Right forelimb (tissue), 1 donor: ENCODE measurements around the gene EZR.
A peak's percentile ranks its signal among the peaks of the same experiment; 100 is the strongest.

Source experiments
- DNase-seq: peaks from one replicate; pipeline ENCODE4 v3.0.0-alpha.2; 2018

The EZR gene

DNA sequence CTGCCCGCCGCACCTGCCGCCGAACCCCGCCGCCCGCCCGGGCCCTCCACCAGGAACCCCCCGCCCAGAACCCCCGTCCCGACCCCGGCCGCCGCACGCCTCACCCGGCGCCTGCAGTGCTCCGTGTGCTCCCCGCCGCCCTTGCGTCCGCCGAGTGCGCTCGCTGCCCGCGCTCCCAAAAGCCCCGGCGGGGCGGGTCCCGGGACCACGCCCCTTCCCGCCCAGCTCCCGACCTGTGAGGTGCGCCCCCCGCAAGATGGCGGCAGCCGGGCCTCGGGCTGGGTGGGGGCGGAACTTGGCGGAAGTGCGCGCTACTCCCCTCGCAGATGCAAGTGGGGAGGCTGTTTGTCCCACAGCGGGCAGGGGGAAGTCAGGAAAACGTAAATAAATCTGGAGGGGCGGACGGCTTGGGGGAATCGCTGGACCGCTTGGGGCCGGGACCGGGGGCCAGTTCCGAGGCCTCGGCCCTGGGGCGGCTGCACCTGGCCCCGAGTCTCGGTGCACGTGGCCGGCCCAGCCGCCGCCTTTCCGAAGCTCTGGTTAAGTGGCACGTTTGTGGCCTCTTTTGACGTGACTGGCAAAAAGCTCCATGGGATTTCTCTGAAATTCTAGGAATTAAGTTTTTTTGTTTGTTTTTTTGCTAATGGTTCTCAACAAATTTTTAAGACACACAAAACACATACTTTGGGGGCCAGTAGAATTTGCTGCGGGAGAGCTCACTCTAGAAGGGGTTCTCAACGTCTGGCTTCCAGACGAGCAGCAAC, at the start of gene EZR:
Gene EZR, minus strand, starts transcription at position 156 of the 764 bp plus-strand sequence. CDS start 1,275 bp downstream, outside the sequence.
- DNase-seq: peak; percentile 84

DNA sequence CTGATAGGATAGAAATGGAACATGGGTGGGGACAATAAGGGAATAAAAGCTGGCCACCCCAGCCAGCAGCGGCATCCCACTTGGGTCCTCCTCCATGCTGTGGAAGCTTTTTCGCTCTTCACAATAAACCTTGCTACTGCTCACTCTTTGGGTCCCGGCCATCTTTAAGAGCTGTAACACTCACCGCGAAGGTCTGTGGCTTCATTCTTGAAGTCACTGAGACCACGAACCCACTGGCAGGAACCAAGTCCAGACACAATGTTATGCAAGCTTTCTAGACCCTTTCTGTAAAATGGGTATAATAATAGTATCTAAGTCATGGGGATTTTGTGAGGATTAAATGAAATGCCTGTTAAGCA, 48.9 kb upstream of the EZR start:
- DNase-seq: no peak

DNA sequence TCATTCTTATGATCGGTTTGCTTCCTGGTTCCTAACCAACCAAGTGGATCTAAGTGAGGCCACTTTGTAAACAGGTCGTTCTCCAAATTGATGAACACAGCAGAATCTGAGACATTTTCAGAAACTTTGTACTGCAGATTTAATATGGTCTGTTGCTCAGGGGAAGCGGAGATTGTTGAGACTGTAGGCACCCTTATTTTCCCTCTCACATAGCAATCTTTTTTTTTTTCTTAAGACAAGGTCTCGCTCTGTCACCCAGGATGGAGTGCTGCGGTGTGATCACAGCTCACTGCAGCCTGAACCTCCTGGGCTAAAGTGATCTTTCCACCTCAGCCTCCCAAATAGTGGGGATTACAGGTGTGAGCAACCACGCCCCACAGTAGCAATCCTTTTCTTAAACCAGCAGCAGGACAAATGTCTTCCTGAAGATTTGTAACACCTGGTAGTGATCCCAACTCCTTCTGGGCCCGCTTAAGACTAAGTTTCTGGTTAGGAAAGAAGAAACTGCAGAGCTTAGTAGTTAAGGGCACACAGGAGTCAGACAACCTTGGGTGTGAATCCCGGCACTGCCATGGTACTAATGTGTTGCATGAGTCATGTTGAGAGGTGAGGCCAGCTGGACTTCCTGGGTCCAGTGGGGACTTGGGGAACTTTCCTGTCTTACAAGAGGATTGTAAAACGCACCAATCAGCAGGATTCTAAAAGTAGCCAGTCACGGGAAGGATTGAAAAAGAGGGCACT, 48.4 kb upstream of the EZR start:
- DNase-seq: no peak

DNA sequence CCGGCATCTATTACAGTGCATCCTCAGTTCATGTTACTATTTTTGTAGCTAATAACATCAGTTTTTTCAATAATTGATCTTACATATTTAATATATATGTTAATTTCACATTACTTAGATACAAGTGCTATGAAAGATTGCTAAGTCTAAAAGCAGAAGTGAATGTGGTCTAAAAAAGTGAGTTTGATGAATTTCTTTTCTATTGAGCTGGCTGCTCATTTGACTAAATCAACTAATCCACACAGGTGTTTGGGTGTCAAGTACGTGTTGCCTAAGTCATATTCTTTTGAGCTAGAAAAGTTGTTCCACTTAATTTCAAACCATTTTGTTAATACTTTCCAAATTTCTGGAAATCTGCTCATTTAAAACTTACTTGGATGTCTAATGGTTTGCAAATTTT, 46.6 kb upstream of the EZR start:
- no peak for DNase-seq

DNA sequence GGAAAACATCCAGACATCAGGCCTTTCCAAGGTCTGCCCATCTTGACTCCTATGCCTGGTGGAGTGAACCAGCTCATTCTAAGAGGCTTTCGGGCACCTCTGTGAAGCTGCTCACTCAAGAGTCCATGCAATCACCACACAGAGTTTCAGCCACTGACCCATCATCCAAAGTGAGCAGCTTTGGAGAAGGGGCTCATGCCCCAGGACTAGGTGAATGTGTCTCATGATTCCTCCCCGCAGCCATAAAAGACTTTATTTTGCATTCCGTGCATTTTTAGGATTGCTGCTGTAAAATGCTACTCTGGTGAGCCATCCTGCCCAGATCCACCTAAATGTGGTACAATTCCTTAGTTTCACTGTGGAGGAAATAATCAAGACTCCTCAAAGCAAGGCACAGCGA, 44.5 kb upstream of the EZR start:
- no peak for DNase-seq

DNA sequence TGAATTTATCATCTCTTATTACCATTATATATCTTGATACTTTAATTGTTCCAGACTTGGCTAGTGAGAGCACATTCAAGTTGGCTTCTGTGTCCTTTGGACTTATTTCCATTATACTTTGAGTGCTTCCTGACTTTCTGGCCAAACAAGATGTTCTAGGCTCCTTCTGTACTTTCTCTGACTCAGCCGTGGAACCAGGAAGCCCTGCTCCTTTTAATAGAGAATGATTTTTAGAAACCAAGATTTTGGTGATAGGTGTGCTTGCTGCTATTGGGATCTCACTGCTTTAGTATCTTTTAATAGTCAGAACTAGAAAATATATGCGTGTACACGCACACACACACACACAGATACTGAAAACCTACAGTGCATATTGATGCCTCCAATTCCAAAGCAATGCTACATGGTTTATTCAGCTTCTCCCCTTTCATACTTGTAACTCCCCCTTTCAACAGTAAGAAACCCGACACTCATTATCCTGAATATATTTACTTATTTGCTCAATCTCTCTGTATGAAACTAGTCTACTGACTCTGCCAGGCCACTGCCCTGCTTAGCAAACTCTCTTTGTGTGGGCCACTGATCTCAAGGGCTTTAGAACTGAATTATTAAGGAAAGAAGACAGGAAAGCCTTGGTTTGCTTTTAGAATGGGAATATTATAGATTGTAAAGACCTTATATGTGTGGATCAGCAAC, 42.7 kb upstream of the EZR start:
- no peak for DNase-seq

DNA sequence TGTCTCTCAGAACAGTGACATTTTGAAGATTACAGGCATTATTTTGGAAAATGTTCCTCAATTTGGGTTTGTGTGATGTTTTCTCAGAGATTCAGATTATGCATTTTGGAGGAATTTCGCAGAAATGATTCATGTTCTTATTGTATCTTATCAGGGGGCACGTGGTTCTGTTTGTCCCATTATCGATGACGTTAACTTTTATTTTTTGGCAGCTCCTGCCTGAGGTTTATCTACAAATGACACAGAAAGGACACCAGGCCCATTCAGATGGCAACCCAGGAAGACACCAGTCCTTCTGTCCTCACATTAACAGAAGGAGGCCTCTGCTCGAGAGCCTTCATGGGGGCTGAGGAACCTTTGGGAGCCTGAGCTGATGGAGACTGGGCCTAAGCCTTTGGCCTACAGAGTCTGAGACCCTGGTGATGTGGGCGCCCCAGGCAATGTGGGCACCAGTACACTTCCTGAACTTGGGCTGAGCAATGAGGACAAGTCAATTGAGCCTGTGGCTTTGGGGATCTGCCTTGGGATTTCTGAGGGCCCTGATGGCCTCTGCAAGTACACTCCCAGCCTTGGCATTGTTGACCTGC, 41.2 kb upstream of the EZR start:
- DNase-seq: no peak

DNA sequence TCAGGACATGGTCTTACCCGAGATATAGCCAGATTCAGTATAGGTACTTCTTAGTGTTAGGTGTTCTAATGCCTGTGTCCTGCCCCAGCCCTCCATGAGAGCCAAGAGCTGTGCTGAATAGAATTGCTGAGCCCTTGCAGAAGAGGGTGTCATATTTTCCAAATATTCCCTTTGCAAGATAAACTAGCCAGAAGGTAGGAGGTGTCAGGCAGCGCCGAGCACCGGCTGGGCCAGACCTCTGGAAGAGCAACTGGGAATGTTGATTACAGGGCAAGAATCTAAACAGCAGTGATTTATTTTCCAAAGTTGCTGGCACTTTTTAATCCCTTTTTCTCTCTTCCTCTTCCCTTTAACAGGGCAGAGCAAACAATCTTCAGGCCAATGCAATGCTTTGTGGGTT, 37.1 kb upstream of the EZR start:
- no peak for DNase-seq

DNA sequence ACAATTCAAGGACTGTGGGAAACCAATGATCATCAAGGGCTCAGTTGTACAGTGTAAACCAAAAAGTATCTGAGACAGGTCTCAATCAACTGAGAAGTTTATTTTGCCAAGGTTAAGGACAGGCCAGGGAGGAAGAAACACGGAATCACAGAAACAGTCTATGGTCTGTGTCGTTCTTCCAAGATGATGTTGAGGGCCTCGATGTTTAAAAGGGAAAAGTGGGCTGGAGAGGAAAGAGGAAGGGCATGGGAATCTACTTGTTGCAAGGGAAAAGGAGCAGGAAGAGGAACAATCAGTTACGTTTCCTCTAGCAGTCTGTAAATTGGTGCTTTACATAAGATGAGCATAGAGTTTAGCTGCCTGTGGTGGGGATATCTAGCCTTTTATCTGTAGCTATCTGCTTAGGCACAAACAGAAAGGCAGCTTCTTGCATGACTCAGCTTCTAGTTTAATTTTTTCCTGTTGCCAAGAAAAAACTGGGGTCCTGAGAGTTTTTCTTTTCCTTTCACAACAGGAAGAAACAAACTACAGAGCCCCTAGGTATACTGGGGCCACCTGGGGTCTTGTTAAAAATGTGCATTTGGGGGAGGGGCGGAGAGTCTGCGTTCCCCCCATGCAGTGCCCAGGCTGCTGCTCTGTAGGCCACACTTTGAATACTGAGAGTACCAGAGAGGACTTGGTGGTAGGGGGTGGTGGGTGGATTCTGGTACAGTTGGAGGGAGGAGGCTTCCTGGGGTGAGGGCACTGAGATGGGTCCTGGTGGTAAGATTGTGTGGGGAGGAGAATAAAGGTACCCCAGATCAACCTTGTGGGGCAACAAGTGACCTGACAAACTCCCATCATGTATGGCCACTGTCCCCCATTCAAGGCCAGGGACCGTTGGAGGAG, 35.3 kb upstream of the EZR start:
- DNase-seq: no peak

DNA sequence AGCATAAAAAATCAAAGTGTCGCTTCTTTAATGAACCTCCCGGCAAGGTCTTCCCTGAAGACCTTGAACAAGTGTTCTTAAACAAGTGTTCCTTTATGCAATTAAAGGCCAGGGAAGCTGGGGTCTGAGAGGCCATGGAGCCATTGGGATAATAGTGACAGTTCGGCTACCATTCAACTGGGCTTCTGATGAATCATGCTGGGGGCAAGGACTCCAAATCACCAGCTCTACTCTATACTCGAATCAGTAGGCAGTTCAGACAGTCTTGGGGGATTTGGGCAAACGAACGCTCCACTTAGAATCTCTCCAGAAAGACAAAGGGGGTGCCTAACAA, 34.7 kb upstream of the EZR start:
- DNase-seq: no peak

DNA sequence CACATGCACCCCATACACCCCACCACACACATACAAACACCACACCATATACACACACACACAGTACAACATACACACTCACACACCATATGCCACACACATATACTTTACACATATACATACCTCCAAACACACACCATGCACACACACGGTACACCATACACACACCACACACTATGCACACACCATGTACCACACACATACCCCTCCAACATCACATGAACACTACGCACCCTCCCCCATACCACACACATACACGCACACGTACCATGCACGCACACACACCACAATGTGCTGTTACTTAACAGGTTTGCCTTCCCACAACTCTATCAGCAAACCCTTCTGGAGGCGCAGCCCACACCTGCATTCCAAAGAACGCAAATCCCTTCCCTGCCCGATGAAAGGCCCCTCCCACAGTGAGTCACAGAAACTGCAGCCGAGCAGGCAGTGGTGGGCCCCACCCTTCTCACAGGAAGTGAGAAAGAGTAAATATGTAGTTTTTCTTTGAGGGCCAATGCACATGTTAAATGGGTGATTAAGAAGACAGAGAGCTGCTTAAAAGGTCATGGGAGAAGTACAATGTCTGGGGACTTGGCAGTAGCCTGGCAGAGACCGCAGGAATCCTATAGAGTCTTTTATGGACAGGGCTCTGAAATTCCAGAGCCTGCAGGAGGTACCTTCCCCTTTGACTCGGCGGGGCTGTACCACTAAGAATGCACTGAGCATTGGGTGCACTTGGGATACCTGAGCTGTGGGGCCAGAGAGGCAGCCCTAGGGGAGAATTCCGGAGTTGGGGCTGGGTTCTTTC, 34.1 kb upstream of the EZR start:
- DNase-seq: peak; percentile 62

DNA sequence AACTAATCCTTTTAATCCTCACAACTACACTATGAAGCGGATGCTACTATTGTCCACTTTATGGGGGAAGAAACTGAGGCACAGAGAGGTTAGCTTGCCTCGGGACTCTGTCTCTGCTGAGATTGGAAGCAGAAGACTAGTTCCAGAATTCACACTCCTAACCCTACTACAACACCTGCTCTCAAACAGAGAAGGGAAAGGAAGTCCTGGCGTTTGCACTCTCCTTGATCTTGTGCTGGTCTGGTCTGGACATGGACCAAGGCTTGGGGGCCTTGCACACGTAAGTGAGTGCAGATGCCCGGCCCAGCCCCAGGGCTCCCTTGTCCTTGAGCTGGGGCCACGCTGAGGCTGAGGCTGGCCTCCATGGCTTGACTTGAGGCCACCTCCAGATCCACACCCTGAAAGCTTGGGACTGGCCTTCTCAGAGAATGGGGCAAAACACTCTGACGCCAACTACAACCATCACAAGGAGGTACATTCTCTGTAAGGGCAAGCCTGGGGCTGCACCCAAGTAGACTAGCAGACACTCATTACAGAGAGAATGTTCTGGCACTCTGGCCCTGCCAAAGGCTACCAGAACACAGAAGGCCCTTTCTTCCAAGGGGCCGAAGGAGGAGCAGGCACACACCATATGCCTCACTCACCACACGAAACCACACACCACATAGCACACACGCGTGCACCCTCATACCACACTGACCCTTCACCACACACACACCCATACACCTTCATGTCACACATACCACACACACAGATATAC, 33.3 kb upstream of the EZR start:
- DNase-seq: no peak

DNA sequence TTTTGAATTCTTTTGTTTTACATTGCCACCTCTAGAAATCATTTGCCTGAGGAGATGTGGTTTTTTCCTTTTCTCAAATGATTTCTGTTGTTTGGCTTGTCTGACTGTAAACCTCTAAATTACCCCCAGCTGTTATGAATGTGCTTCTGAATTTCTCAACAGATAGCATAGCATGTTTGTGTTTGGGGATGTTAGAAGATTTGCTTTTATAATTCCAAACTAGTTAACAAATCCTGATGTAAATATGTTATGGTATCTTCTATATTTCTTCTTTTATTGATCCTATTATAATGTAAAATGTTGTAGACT, 31.6 kb upstream of the EZR start:
- no peak for DNase-seq

DNA sequence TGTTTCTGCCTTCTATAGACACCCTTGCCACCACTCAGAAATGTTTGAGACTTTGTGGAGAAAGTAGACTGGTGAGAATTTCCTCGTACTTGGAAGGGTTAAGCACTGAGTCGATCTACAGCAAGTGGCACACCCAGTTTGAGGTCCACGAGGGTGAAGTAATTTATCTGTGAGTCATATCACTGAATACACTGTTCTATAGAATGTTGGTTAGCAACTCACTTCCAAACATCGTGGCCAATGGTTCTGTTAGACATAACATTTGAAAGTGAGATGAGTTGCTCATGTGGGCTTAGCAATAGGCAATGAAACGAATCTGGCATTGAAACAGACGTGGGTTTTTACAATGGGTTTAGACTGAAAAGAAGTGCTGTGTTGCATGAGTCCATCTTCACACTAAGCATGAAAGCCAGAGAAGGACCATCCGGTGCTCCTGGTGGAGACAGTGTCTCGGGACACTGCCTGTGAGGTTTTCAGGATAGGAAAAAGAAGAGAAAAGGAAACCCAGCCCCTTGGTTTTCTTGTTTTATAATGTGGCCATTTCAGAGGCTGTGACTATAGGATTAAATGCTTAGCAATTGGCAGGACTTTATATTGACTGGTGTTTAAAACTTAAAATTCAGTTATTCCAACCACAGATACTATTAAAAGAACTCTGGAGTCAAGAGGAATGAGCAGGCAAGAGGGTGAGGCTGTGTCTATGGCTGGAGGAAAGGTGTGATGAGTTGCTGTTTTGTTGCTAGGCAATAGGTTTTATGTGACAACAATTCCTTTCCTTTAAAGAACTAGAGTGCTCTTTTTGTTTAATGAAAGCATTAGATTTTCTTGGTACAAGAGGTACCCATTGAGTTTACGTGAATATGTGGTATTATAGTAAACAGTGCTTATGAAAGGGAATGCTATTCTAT, 31.0 kb upstream of the EZR start:
- no peak for DNase-seq

DNA sequence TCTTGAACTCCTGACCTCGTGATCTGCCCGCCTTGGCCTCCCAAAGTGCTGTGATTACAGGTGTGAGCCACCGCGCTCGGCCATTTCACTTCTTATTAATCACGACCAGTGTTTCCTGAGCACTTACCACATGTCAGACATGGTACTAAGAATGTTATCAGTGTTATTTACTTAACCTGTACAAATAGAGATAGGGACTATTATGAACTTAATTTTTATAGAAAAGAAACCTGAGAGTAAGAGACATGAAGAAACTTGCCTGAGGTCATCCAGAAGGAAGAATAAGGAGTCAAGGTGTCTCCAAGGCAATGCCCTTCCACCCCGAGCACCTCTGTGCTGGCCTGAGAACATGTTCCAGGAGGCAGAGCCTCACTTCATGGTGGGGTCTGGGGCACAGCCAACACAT, 29.3 kb upstream of the EZR start:
- DNase-seq: no peak

DNA sequence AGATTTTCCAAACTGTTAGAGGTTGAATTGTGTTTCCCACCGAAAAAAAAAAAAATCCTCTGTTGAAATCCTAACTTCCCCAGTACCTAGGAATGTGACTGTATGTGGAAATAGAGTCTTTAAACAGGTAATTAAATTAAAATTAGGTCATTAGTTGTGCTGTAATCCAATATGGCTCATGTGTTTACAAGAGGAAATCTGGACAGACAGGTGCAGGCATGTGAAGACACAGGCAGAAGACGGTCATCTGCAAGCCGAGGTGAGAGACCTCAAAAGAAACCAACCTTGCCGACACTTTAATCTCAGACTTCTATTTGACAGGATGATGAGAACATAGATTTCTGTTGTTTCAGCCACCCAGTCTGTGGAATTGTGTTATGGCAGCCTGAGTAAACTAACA, 28.6 kb upstream of the EZR start:
- no peak for DNase-seq

DNA sequence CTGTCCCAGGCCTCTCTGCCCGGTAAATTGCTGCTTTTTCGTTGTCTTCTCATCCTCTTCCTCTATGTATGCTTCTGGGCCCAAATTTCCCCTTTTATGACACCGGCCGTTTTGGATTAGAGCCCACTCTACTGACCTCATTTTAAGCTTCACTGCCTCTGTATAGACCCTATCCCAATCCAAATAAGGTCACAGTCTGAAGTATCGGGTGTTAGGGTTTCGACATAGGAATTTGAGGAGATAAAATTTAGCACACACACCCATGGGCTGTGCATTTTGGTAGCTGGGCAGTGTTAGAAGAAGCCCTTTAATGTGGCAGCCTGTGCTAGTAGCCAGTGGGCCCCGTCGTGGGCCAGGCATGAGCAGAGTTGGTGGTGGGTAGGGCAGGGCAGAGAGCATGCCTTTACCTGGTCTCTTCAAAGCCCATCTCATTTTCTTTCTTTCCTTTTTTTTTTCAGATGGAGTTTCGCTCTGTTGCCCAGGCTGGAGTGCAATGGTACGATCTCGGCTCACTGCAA, 27.9 kb upstream of the EZR start:
- DNase-seq: no peak

DNA sequence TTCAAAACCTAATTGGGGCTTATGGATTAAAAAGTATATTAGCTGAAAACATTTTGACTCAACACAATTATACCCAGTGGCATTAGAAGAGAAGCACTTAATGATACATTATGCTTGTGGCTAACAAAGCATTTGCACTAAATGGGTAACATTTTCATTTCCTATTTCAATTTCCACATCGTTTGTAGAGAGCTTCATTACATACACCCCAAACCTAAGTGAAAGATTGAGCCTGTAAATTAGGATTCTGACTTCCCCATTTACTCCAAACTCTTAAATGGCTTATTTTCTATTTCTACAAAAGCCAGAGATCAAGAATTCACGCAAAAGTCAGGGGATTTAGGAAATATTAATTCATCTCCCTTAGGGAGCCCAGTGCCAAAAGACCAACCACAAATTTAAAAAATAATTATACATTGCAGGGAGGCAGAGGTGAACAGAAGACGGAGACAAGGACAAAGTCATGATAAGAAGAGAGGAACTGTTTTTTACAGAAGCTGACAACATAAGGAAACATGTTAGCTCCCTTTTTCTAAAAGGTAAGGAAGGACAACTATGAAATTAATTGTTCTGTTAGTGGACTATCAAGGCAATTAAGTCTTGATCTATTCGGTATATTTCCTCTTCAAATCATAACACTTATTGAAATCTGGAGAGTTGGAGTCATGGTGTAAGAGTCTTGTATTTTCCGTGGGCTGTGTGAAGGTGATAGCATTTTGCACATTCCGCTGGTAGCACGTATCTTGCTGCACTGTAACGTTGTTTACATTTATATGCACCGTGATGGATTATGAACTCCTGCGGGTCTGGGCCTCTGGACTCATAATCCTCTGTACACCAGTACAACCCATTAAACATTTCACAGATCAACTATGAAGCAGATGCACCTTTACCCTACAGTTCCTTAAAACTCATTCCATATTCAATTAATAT, 24.8 kb upstream of the EZR start:
- no peak for DNase-seq

DNA sequence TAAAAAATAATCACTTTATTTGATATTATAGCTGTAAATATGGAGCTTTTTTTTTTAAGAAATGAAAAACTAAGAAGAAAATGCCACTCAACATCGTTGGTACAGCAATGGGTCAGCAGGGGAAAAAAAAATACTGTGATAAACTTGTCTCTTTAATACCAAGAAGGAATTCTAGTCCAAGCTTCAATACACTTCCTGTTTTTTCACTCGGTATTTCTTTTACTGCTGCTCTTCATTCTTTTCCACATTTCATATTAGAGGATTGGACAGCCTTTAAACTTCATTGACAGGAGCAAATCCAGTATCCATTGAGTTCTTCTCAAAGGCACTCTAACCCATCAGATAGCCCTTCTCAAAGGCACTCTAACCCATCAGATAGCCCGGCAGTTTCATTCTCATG, 22.2 kb upstream of the EZR start:
- DNase-seq: no peak
